Frontal cortex (tissue), 4 donors: ENCODE results near the gene FADS6. TPM values are rescaled to one million over a fixed set of nuclear protein-coding genes. Genes with fewer than 3 reads are reported as not detected.

Experiments
- DNase-seq, 2 donors: peaks; one replicate each; pipeline ENCODE4 v3.0.0; 2012; ENCODE audit warnings: low spot score in 2 of 2
- FAIRE-seq: peaks from 2 replicates; lab custom pipeline; 2012; peaks lifted over from hg19 to GRCh38; lab: Jason Lieb, UNC
- total RNA-seq: library from RNA; depleted of rRNA; stranded (reverse); fragments of >200 nt; gene quantifications from one replicate; pipeline ENCODE4 v1.2.3, GENCODE V29; 2014
- donor health status: control.
- donor health status: control.
- donor health status: control.

FADS6 gene
- total RNA-seq, 1 donor from 2014 or later = 0.82 TPM

GRCh38 chr17:74858672-74859458 lies 34.6 kb downstream of the FADS6 start:
- FAIRE-seq (no peak), DNase-seq (no peak)

- DNase-seq (no peak), FAIRE-seq (no peak)
Measured at GRCh38 chr17:74857191-74857590, 36.2 kb downstream of the FADS6 start.

GRCh38 chr17:74856112-74856511 lies 37.3 kb downstream of the FADS6 start:
- DNase-seq = no peak
- no peak for FAIRE-seq

GRCh38 chr17:74855323-74855722 lies 38.1 kb downstream of the FADS6 start:
- FAIRE-seq = no peak

GRCh38 chr17:74854792-74855191 lies 38.6 kb downstream of the FADS6 start:
- FAIRE-seq (no peak), DNase-seq (no peak)

More at GRCh38 chr17:74855323-74855722, 38.1 kb downstream of the FADS6 start:
- no peak for DNase-seq

- DNase-seq (no peak), FAIRE-seq (no peak)
Measured at GRCh38 chr17:74853669-74854068, 39.8 kb downstream of the FADS6 start.

- FAIRE-seq (no peak), DNase-seq (no peak)
Measured at GRCh38 chr17:74853048-74853397, 40.4 kb downstream of the FADS6 start.

- FAIRE-seq (no peak), DNase-seq (no peak)
Measured at GRCh38 chr17:74852237-74853047, 41.0 kb downstream of the FADS6 start.

GRCh38 chr17:74851612-74852236 lies 41.7 kb downstream of the FADS6 start:
- no peak for FAIRE-seq
- no peak for DNase-seq

- FAIRE-seq = no peak
- no peak for DNase-seq
Measured at GRCh38 chr17:74850914-74851313, 42.5 kb downstream of the FADS6 start.

GRCh38 chr17:74850310-74850709 lies 43.1 kb downstream of the FADS6 start:
- FAIRE-seq = no peak

GRCh38 chr17:74848656-74849399 lies 44.6 kb downstream of the FADS6 start:
- FAIRE-seq (no peak), DNase-seq (no peak)

More at GRCh38 chr17:74850310-74850709, 43.1 kb downstream of the FADS6 start:
- DNase-seq = no peak

- FAIRE-seq (no peak), DNase-seq (no peak)
Measured at GRCh38 chr17:74846621-74847020, 46.8 kb downstream of the FADS6 start.

GRCh38 chr17:74843352-74843627 lies 50.1 kb downstream of the FADS6 start:
- FAIRE-seq (no peak), DNase-seq (no peak)

- DNase-seq = peak; percentile 89 to 92
- FAIRE-seq = no peak
Measured at GRCh38 chr17:74842599-74843351, 50.7 kb downstream of the FADS6 start.

- FAIRE-seq (no peak), DNase-seq (no peak)
Measured at GRCh38 chr17:74842146-74842598, 51.3 kb downstream of the FADS6 start.

GRCh38 chr17:74840989-74841666 lies 52.3 kb downstream of the FADS6 start:
- FAIRE-seq (no peak), DNase-seq (peak; percentile 72 to 76)

GRCh38 chr17:74839990-74840852 lies 53.2 kb downstream of the FADS6 start:
- DNase-seq (no peak), FAIRE-seq (no peak)
